ENCODE data around the gene ERP44.

Gene ERP44

GRCh38 chr9:100014846-100015245, 84.0 kb downstream of the ERP44 start:
- DNase-seq (ENCODE audit: extremely low spot score) = no peak
- ChIA-PET CTCF (no interaction called here), POLR2A (no interaction called here)
- TF ChIP-seq BHLHE40 (IDR thresholded peaks at IDR 0.05; ENCODE audit: borderline replicate concordance) (no peak), L3MBTL2 (conservative IDR thresholded peaks at IDR 0.05) (no peak), ZNF384 (IDR thresholded peaks at IDR 0.05) (no peak), FOXA1 (IDR thresholded peaks at IDR 0.05) (no peak), SP1 (IDR thresholded peaks at IDR 0.05) (no peak), TARDBP (IDR thresholded peaks at IDR 0.05) (no peak), HDGF (IDR thresholded peaks at IDR 0.05; ENCODE audit: borderline replicate concordance) (no peak), PKNOX1 (IDR thresholded peaks at IDR 0.05) (no peak), FOXK2 (IDR thresholded peaks at IDR 0.05) (no peak), LEF1 (IDR thresholded peaks at IDR 0.05; ENCODE audit: borderline replicate concordance) (no peak), ELF4 (IDR thresholded peaks at IDR 0.05) (no peak), ARNT (IDR thresholded peaks at IDR 0.05) (no peak), NFRKB (IDR thresholded peaks at IDR 0.05) (no peak)

- no peak for DNase-seq (ENCODE audit: extremely low spot score)
- CTCF ChIA-PET = interaction anchor here (0.7 kb wide), 1 partner anchor 247 kb away, joined by 5 read pairs; no protein-coding TSS in a partner anchor
- POLR2A ChIA-PET = no interaction called here
- TF ChIP-seq FOXK2 (IDR thresholded peaks at IDR 0.05) (no peak), LEF1 (IDR thresholded peaks at IDR 0.05; ENCODE audit: borderline replicate concordance) (no peak), ZNF384 (IDR thresholded peaks at IDR 0.05) (no peak), ARNT (IDR thresholded peaks at IDR 0.05) (no peak), TARDBP (IDR thresholded peaks at IDR 0.05) (no peak), BHLHE40 (IDR thresholded peaks at IDR 0.05; ENCODE audit: borderline replicate concordance) (no peak), ELF4 (IDR thresholded peaks at IDR 0.05) (no peak), SP1 (IDR thresholded peaks at IDR 0.05) (no peak), CTBP1 (IDR thresholded peaks at IDR 0.05; ENCODE audit: borderline replicate concordance) (no peak), FOXA1 (IDR thresholded peaks at IDR 0.05) (no peak), L3MBTL2 (conservative IDR thresholded peaks at IDR 0.05) (no peak), FOXM1 (IDR thresholded peaks at IDR 0.05; ENCODE audit: borderline replicate concordance) (no peak), SUZ12 (IDR thresholded peaks at IDR 0.05) (no peak), HDGF (IDR thresholded peaks at IDR 0.05; ENCODE audit: borderline replicate concordance) (no peak), PKNOX1 (IDR thresholded peaks at IDR 0.05) (no peak), NFRKB (IDR thresholded peaks at IDR 0.05) (no peak)
These were observed 85.2 kb downstream of the ERP44 start for GRCh38 chr9:100013573-100013972.

- POLR2A ChIA-PET = no interaction called here
- TF ChIP-seq FOXM1 (IDR thresholded peaks at IDR 0.05; ENCODE audit: borderline replicate concordance) = no peak
- TF ChIP-seq ZNF384 (IDR thresholded peaks at IDR 0.05) = no peak
- TF ChIP-seq TARDBP (IDR thresholded peaks at IDR 0.05) = no peak
- TF ChIP-seq NFRKB (IDR thresholded peaks at IDR 0.05) = no peak
- no peak for TF ChIP-seq ARNT (IDR thresholded peaks at IDR 0.05)
- no peak for TF ChIP-seq FOXK2 (IDR thresholded peaks at IDR 0.05)
- no peak for TF ChIP-seq CTBP1 (IDR thresholded peaks at IDR 0.05; ENCODE audit: borderline replicate concordance)
- TF ChIP-seq HDGF (IDR thresholded peaks at IDR 0.05; ENCODE audit: borderline replicate concordance) = no peak
- no peak for TF ChIP-seq LEF1 (IDR thresholded peaks at IDR 0.05; ENCODE audit: borderline replicate concordance)
- TF ChIP-seq L3MBTL2 (conservative IDR thresholded peaks at IDR 0.05) = no peak
- no peak for TF ChIP-seq SUZ12 (IDR thresholded peaks at IDR 0.05)
- no peak for TF ChIP-seq FOXA1 (IDR thresholded peaks at IDR 0.05)
- no peak for TF ChIP-seq SP1 (IDR thresholded peaks at IDR 0.05)
- no peak for TF ChIP-seq BHLHE40 (IDR thresholded peaks at IDR 0.05; ENCODE audit: borderline replicate concordance)
- no peak for TF ChIP-seq ELF4 (IDR thresholded peaks at IDR 0.05)
- no peak for TF ChIP-seq PKNOX1 (IDR thresholded peaks at IDR 0.05)
- CTCF ChIA-PET = interaction anchor here (0.6 kb wide), 1 partner anchor 203 kb away, joined by 3 read pairs; no protein-coding TSS in a partner anchor
- DNase-seq (ENCODE audit: extremely low spot score) = no peak
These were observed 86.5 kb downstream of the ERP44 start for GRCh38 chr9:100012279-100012678.

GRCh38 chr9:100011062-100011681, 87.6 kb downstream of the ERP44 start:
- POLR2A ChIA-PET = no interaction called here
- CTCF ChIA-PET = interaction anchor here (0.6 to 0.7 kb wide), 2 partner anchors 807 to 820 kb away, joined by 3 read pairs; no protein-coding TSS in a partner anchor
- DNase-seq (ENCODE audit: extremely low spot score) = peak; percentile 25
- TF ChIP-seq BHLHE40 (IDR thresholded peaks at IDR 0.05; ENCODE audit: borderline replicate concordance) (no peak), NFRKB (IDR thresholded peaks at IDR 0.05) (no peak), HDGF (IDR thresholded peaks at IDR 0.05; ENCODE audit: borderline replicate concordance) (no peak)

- ChIA-PET CTCF (no interaction called here), POLR2A (no interaction called here)
- TF ChIP-seq ELF4 (IDR thresholded peaks at IDR 0.05) (no peak), HDGF (IDR thresholded peaks at IDR 0.05; ENCODE audit: borderline replicate concordance) (no peak), SUZ12 (IDR thresholded peaks at IDR 0.05) (no peak), BHLHE40 (IDR thresholded peaks at IDR 0.05; ENCODE audit: borderline replicate concordance) (no peak), LEF1 (IDR thresholded peaks at IDR 0.05; ENCODE audit: borderline replicate concordance) (no peak), ARNT (IDR thresholded peaks at IDR 0.05) (no peak), FOXK2 (IDR thresholded peaks at IDR 0.05) (no peak), TARDBP (IDR thresholded peaks at IDR 0.05) (no peak), FOXA1 (IDR thresholded peaks at IDR 0.05) (no peak), SP1 (IDR thresholded peaks at IDR 0.05) (no peak), PKNOX1 (IDR thresholded peaks at IDR 0.05) (no peak), FOXM1 (IDR thresholded peaks at IDR 0.05; ENCODE audit: borderline replicate concordance) (no peak), NFRKB (IDR thresholded peaks at IDR 0.05) (no peak), L3MBTL2 (conservative IDR thresholded peaks at IDR 0.05) (no peak), ZNF384 (IDR thresholded peaks at IDR 0.05) (no peak), CTBP1 (IDR thresholded peaks at IDR 0.05; ENCODE audit: borderline replicate concordance) (no peak)
- DNase-seq (ENCODE audit: extremely low spot score) = no peak
These were observed 99.0 kb downstream of the ERP44 start for GRCh38 chr9:99999797-100000196.

All from HEK293T (cell line).